ENCODE data around the gene DRICH1.
"Not testable (repeated sequence)": the region's sequence is repeated elsewhere in the genome, so short reads cannot be mapped to it uniquely, and the experiment has no call there.

The DRICH1 gene

GRCh38 chr22:23597576-23598268 lies 34.4 kb downstream of the DRICH1 start:
- DNase-seq = not testable (repeated sequence)

DNA sequence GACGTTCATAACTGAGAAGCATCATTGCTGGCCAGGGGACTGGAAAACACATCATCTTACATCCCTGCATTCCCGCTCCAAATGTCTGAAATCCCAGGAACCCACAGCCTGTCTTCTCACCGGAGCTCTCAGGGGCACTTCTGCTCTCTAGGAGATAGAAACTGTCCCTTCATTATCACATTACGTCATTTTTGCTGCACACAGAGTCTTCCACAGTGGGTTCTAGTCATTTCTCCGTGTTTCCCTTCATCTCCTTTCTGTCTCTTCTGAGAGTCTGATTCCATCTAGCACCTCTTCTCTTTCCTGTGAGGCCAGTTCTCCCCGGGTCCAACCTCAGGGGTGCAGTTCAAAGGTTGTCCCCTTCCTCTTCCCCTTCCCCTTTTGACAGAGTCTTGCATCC lies 36.2 kb downstream of the DRICH1 start:
- not testable (repeated sequence) for DNase-seq

DNA sequence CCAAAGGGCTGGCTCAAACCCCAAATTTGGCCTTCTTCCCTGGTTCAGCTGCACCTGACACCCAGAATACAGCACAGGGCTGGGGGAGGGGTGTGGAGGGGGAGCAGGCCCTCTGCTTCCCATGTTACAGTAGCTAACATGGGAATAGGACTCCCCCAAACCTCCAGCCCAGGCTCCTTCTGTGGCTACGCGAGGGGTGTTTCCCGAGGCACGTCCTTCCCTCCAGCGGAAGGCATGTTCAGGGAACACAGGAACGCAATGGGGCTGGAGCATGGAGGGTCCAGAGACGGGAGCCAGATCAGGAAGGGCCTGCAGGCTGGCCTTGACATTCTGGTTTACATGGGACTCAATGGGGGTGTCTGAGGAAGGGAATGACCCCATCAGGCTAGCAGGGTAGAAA lies 40.3 kb downstream of the DRICH1 start:
- DNase-seq = no peak

DNA sequence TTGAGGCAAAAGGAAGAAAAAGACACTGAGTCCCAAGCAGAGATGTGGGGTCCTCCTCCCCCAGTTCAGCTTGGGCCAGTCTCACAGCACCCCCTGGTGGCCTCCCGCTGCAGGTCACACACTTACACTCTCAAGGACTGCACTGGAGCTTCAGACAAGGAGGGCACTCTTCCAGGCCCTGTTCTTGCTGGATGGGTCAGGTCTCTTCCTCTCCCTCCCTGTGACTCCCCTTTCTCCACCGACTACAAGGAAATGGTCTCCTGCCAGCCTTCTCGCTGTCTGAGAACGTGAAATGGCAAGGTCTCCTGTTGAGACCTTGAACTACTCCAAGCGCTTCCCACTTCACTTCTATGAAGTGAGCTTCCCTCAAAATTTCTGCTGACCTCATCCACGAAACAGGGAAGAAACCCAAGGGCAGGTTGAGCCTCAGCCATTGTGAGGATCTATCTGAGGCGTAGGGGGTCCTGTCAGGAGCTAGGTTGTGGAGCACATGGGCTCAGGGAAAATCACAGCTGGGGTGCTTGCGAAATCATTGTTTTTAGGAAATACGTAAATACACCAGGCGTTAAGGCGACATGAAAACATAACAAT lies 40.8 kb downstream of the DRICH1 start:
- peak; percentile 25 for DNase-seq

GRCh38 chr22:23583836-23584235 lies 48.3 kb downstream of the DRICH1 start:
- DNase-seq = no peak

GRCh38 chr22:23583153-23583552 lies 49.0 kb downstream of the DRICH1 start:
- no peak for DNase-seq

- no peak for DNase-seq
Measured at GRCh38 chr22:23581260-23581650, 50.9 kb downstream of the DRICH1 start.

DNA sequence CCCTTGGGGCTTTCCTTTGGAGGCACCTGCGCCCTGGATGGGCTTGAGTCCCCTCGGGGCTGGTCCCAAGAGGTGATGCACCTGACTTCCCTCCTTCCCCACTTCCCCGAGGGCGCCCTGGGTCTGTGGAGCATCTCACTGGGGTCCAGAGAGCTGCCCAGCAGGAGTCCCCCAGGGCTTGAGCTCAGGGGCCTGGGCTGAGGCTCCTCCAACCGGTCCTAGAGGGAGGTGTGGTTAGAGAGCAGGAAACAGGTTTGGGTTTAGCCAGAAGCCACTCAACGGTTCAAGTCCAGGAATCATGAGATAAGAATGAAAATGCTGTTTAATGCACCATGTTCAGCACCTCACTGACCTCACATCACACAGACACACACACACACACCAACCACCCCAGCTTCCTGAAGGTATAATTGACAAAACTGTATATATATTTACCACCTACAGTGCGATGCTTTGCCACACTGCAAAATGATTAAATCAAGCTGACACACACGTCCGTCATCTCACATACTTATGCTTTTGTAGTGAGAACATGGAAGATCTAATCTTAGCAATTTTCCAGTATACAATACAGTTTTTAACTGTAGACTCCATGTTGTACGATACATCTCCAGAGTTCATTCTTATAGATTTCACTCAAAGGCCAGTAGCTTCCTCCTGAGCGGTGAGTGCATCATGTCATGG lies 51.4 kb downstream of the DRICH1 start:
- no peak for DNase-seq

GRCh38 chr22:23579870-23580575 lies 52.1 kb downstream of the DRICH1 start, which contains the start of gene IGLL1:
IGLL1 (minus strand) TSS chr22:23580290; CDS start chr22:23580190, 100 bp downstream.
- no peak for DNase-seq

DNA sequence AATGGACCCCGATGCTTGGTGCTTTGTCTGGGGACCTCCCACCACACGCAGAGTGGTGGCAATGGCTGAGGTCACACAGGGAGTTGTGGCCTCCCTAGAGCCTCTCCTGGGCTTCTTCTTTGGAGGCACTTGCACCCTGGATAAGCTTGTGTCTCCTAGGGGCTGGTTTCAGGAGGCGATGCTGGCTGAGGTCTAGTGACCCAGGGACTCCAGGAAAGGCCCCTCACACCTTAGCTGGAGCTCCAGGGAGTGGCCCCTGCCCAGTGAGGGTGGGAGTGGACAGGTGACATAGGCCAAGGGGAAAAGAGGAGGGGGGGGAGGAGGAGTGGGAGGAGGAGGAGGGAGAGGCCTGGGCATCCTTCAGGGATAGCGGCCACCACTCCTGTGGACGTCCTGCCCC lies 52.8 kb downstream of the DRICH1 start:
- DNase-seq = no peak

DNA sequence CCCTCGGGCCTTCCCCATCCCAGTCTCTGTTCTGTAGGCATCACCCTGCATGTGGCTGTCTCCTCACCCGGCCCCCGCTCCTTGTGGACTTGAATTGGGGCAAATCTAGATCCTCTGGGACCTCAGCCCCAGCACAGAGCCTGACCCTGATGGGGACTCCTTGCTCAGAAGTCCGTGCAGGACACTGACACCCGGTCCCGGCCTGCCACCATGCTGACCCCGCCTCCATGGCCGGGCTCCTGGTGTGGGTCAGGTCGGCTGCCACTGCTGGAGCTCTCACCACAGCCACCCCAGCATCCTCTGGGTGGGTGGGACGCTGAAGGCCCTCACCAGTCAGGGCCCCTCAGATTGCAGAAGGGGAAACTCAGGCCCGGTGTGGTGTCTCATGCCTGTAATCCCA lies 53.8 kb downstream of the DRICH1 start:
- no peak for DNase-seq

DNA sequence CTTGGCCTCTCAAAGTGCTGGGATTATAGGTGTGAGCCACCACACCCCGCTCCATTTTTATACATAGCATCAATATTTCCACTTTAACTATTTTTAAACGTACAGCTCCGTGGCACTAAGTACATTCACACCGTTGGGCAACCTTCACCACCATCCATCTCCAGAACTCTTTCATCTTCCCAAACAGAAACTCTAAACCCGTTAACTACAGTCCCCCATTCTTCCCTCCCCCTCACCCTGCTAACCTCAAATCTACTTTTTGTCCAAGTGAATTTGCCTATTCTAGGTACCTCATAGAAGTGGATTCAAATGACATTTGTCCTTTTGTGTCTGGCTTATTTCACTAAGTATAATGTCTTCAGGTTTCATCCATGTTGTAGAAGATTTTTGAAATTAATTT lies 55.4 kb downstream of the DRICH1 start:
- DNase-seq = no peak

DNA sequence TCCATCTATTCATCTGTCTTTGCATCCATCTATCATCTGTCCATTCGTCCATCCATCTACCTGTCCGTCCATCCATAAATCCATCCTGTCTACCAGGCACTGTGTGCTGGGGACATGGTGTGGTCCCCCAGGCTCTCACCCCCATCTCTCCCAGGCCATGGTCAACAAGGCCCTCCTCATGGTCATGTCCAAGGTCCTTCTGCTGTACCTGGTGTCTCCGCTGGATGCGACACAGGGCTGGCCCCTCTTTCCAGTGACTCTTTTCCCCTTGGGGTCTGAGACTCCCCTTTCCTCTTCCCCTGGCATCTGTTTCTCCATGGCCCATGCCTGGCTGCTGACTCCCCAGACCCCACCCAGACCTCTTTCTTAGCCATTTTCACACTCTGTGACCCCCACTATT lies 56.5 kb downstream of the DRICH1 start:
- DNase-seq = no peak

DNA sequence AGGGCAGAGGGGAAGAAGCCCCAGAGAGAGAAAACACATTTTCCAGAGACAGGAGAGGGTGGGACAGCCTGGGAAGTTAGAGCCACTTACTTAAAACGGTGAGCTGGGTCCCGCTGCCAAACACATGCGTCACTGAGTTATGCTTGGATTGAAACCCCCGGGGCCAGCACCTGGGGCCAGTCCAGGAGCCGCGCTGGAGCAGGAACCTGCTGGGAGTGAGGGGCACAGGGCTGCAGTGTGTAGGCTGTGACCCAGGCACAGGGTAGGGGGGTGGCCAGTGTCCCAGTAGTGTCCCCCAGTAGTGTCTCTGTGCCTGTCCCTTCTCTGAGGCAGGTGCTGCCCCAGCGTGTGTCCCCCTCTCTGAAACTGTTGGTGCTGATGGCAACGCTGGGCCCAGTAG lies 57.2 kb downstream of the DRICH1 start:
- DNase-seq = no peak

GRCh38 chr22:23574371-23574811 lies 57.7 kb downstream of the DRICH1 start:
- no peak for DNase-seq

DNA sequence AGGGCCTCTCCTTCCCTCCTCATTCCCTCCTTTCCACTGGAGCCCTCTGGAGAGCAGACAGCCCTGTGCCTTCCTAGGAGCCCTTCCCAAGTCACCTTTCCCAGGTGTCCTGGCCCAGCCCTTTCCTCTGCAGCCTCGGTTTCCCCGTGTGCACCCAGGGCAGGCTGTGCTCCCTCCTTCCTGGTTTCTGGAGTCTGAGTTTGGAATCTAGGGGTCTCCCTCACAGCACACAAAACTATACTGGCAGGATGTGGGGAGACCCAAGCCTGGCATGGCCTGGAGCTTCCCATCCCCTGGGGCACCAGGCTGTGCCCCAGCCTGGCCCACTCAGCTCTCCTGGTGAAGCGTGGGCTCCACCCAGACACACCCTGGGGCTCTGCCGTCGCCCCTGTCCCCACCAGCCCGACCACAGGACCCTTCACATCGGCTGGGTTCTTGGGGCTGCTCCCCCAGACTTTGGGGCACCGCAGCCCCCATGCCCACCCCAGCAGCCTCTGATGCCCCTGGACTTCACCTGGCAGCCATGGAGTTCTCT lies 58.4 kb downstream of the DRICH1 start:
- DNase-seq = not testable (repeated sequence)

GRCh38 chr22:23573106-23573505 lies 59.0 kb downstream of the DRICH1 start:
- not testable (repeated sequence) for DNase-seq

DNA sequence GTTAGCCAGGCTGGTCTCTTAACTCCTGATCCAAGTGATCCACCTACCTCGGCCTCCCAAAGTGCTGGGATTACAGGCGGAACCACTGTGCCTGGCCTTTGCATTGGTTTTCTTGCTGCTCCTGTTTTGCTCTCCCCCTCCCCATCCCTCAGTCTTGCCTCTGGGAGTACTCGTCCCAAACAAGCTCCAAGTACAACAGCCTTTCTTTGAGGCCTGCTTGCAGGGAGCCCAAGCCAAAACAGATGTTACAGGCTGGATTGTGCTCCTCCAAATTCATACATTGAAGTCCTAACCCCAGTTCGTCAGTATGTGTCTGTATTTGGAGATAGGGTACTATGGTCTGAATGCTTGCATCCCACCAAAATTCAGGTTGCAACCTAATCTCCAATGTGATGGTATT lies 60.6 kb downstream of the DRICH1 start:
- DNase-seq = no peak

DNA sequence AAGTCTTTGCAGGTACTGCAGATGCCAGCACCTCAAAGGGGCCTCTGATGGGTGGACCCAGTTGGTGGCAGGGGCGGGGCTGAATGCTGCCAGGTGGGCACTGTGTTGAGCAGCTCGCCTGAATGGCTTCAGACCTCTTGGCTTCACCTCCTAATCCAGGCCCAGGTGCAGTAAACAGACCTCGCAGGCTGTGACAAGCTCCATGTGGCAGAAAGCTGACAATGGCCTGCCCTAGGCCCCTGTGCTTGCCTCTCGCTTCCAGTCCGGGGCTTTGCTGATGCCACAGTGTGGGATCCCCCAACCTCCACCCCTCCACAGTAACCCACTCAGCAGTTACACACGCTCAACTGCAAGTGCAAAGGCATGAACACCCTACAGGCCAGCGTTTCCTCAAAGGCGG lies 61.4 kb downstream of the DRICH1 start:
- no peak for DNase-seq

DNA sequence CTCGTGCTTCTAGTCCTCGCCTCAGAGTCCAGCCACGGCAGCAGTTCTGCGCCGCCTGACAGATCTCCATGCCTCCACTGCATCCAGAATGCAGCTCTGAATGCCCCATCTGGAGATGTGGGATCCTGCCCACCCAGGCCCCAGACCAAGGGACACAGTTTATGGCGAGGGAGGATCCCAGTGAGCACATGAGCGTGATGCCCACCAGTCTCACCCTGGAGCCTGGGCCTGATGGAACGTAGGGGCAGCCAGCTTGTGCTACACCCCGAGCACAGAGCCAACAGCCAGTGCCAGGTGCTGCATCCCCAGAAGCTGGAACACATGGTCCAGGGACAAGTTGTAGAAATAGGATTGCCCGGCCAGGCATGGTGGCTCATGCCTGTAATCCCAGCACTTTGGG lies 62.4 kb downstream of the DRICH1 start:
- DNase-seq = no peak

DNA sequence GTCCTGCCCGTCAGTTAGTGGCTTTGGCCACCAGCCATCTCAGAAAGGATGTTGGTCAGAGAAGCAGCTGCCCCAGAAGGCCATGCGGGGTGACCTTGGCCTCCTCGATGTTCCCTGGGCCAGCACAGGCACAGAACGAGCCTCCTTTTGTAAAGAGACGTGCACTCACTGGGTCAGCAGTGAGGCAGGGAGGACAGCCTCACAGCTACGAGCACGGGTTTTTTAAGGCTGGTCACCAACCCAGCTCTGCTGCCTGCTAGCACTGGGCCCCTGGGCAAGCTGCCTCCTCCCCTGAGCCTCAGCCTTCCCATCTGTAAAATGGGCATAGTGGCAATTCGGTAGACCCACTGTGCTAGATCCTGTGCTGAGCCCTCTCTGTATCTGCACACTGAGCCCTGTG lies 62.8 kb downstream of the DRICH1 start:
- DNase-seq = no peak

GRCh38 chr22:23566705-23567475 lies 65.2 kb downstream of the DRICH1 start:
- DNase-seq = no peak
